HG03571 (cell line): Measurements from ENCODE around the gene FIGNL2.
"Not testable (repeated sequence)": the region's sequence is repeated elsewhere in the genome, so short reads cannot be mapped to it uniquely, and the experiment has no call there.

Experiments
- ATAC-seq: cut with Tn5 transposase; IDR thresholded peaks from one replicate; pipeline ENCODE4 v1.9.1; 2021; ENCODE audit not compliant: unreplicated experiment

FIGNL2 gene

GRCh38 chr12:51848326-51848727, at the start of gene FIGNL2:
Gene FIGNL2 (minus strand): TSS chr12:51848718. CDS start chr12:51822413, 26,305 bp downstream.
- ATAC-seq: no peak

- ATAC-seq: no peak
These were observed 48.7 kb upstream of the FIGNL2 start for GRCh38 chr12:51897181-51897580.

- no peak for ATAC-seq
These were observed 47.7 kb upstream of the FIGNL2 start for GRCh38 chr12:51896236-51896635.

DNA sequence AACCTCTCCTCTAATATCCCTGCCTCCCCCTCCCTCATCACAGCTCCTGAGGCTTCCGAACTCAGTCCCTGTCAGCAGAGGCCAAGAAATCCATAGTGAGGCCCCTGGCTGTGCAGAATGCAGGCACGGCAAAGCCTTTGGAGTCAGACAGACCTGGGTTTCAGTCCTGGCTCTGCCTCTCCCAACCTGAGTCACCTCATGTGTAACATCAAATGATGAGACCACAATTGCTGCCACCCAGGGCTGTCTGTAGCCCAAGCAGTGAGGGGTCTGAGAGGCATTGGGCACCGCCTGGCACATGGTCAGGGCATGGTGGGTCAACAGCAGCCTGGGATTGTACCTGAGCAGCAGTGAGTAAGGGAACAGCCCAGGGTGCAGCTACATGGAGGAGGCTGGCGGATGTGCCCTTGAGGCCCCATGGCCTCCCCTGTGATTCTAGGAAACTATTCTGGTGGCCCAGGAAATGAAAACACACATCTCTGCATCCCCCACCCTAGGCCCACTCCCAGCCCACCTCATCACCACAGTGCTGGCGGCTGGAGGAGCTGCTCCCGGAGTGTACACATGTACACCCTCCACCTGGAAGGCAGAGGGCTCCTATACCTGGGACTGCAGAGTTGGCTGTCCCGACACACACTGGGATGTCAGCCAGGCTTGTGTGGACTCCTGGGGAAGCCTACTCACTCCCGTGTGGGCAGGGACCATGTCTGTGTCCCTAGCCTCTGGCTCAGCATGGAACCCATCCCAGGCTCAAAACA, 47.0 kb upstream of the FIGNL2 start:
- ATAC-seq: no peak

DNA sequence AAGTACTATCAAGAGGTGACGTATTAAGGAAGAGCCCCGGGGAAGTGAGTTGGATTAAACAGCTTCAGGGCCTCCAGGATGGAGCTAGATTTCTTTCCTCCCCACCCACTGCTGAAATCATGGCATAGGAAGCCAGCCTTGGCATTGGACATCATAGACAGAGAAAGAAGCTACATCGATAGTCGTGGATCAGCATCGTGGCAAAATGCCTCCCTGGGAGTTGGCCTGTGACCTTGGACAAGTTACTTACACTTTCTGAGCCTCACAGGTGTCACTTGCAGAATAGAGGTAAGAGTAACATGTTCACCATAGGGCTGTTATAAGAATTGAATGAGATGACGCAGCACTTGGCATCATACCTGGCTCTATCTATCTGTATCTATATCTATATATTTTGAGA, 45.3 kb upstream of the FIGNL2 start:
- no peak for ATAC-seq

DNA sequence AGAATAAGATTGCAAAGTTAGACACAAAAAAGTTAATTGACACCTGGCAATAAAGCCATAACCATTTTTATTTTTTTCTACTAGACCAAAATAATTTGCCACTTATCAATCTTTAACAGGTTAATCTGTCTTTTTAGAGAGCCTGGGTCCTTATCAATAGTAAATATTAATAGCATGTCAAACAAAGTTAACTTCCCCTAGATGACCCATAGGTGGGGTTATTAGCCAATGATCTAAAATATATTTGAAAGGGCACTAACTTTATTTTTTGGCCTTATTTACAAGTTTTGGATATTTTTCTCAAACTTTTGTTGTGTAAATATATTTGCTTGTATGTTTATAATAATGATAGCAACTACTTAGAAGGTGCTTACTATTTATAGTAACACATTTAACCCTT, 43.3 kb upstream of the FIGNL2 start:
- ATAC-seq: no peak

GRCh38 chr12:51890511-51891171, 42.1 kb upstream of the FIGNL2 start:
- ATAC-seq: no peak

- no peak for ATAC-seq
These were observed 41.6 kb upstream of the FIGNL2 start for GRCh38 chr12:51890133-51890464.

DNA sequence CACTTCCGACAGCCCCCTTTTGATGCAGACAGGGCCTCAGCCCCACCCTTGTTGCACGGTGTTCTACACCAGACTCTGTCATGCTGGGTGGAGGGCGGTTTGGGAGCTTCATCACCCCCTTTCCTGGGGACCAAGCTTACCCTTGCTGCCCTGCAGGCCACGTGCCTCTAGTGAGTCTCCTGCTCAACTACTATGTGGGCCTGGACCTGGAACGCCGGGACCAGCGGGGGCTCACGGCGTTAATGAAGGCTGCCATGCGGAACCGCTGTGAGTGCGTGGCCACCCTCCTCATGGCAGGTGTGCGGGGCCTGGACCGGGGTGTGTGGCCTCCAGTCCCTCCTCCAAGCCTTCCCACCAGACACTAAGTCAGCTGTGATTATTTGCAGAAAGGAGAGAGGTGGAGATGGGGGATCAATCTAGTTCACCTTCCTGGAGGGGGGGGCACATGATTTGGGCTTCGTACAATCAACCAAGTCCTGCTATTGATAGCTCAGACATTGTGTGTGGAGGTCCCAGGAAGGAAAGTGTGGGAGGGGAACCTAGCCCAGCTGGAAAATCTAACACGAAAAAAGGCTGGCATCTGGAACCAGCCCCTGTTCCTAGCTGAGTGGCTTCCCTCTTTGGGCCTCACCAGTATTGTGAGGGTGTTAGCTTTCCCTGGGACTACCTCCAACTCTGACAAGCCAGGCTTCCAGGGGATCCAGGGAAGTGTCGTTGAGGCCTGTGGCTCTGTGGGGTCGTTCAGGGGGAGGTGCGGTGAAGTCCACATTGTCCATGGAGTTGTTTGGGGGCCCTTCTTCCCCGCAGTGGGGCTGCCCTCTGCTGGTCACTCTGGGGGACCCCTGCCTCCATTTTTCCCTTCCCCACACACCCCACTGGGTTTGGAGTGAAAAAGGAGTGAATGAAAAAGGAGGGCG, 41.0 kb upstream of the FIGNL2 start:
- ATAC-seq: no peak

DNA sequence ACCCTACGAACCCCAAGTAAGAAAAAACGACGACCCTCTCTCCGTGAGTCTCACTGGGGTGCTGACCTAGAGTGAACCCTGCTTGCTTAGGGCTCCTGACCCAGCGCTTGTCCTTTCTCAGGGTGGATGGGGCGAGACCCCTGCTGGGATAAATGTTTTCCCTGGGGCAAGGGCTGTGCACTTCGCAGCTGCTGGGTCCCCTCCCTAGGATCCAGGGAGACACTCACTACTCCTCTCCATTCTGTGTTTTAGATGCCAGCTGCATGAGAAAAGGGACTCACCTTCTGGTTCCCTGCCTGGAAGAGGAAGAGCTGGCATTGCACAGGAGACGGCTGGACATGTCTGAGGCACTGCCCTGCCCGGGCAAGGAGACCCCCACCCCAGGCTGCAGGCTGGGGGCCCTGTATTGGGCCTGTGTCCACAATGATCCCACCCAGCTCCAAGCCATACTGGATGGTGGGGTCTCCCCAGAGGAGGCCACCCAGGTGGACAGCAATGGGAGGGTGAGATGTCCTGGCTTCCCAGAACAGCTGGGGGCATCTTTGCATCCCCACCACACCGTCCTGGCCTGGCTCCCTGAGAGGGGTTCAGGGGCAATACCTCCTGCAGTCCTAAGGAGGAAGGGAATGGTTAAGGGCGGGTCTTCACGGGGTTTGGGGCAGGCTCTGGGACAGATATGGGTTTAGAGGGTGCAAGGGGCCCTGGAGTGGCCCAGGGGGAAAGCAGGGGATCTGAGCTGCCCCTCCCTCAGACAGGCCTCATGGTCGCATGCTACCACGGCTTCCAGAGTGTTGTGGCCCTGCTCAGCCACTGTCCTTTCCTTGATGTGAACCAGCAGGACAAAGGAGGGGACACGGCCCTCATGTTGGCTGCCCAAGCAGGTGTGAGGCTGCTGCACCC, 40.0 kb upstream of the FIGNL2 start:
- ATAC-seq: no peak

- ATAC-seq: no peak
These were observed 39.2 kb upstream of the FIGNL2 start, which contains the start of gene ANKRD33 for GRCh38 chr12:51887476-51888315. Gene ANKRD33 (plus strand): TSS chr12:51888103. CDS start chr12:51888187, 84 bp downstream.

DNA sequence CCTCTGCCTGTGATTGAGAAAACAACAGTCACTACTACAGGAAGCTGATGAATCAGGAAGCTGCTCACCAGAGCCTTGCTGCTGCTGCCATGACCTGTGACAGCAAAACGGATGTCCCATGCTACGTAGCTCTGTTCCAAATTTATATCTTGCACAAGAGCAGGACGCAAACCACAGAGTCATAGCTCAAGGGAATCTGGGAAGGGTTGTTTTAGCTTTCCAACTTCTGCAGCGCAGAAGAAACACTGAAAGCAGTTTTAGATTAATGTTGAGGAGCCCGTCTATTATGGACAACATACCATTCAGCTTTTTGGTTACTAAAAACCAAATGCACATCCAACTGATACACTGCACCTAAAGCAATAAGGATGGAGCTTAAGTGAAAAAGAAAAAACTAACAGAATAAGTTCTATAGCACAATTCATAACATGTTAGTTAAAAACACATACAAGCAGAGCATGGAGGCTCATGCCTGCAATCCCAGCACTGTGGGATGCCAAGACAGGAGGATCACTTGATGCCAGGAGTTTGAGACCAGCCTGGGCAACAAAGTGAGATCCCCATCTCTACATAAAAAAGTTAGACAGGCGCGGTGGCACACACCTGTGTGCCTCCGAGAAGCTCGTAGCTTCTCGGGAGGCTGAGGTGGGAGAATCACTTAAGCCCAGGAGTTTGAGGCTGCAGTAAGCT, 37.6 kb upstream of the FIGNL2 start:
- no peak for ATAC-seq

- not testable (repeated sequence) for ATAC-seq
These were observed 36.9 kb upstream of the FIGNL2 start for GRCh38 chr12:51885294-51886020.

GRCh38 chr12:51884676-51885229, 36.2 kb upstream of the FIGNL2 start:
- no peak for ATAC-seq

GRCh38 chr12:51883998-51884675, 35.6 kb upstream of the FIGNL2 start:
- no peak for ATAC-seq

DNA sequence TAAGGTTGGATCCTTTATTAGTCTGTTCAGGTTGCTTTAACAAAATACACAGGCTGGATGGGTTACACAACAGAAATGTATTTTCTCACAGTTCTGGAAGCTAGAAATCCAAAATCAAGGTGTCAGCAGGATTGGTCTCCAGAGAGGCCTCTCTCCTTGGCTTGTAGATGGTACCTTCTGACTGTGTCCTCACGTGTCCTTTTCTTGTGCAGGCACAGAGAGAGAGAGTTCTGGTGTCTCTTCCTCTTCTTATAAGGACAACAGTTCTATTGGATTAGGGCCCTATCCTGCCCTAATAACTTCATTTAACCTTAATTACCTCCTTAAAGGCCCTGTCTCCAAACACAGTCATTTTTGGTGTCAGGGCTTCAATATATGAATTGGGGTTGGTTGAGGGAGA, 34.8 kb upstream of the FIGNL2 start:
- ATAC-seq: no peak

DNA sequence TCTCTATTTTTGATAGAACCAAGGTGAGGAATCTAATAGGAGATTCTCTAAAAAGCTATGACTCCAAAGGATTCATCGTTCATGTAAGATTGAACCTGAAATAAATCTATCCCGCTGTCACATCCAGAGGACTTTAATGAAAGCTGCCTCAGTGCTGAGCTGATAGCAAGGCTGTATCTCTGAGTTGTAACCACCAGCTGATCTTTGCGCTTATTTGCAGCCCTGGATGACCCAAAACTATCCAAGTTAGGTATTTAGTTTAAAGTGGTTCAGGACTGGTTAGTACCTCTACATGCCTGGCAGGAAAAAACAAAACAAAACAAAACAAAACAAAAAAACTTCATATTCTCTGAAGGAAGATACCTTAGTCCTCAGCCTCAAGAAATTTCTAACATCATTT, 30.6 kb upstream of the FIGNL2 start:
- ATAC-seq: no peak

- no peak for ATAC-seq
These were observed 26.0 kb upstream of the FIGNL2 start for GRCh38 chr12:51874486-51874885.
